GM18505 (cell line): ENCODE measurements around the gene SLN.

Source experiments
- ATAC-seq: cut with Tn5 transposase; IDR thresholded peaks from one replicate; pipeline ENCODE4 v1.9.1; 2021; ENCODE audit not compliant: unreplicated experiment
- POLR2A ChIP-seq: IDR thresholded peaks from 4 replicates; pipeline ENCODE4 v1.6.1; 2011; ENCODE audit warnings: borderline replicate concordance; ENCODE audit not compliant: insufficient read depth, insufficient read length; ENCODE audit errors: extremely low read depth

The SLN gene

GRCh38 chr11:107665018-107665417 is 46.8 kb downstream of the SLN start:
- no peak for ATAC-seq
- no peak for TF ChIP-seq POLR2A

GRCh38 chr11:107661656-107662055 is 50.2 kb downstream of the SLN start:
- TF ChIP-seq POLR2A, result no peak
- ATAC-seq, result no peak

- no peak for TF ChIP-seq POLR2A
- no peak for ATAC-seq
These were observed 51.8 kb downstream of the SLN start for GRCh38 chr11:107660066-107660465.

- TF ChIP-seq POLR2A, result no peak
These were observed 52.5 kb downstream of the SLN start for GRCh38 chr11:107659310-107659709.

More at GRCh38 chr11:107659310-107659709, 52.5 kb downstream of the SLN start:
- ATAC-seq, result no peak
